ENCODE results near the gene RASA3.
"Not testable (repeated sequence)": the region's sequence is repeated elsewhere in the genome, so short reads cannot be mapped to it uniquely, and the experiment has no call there.

Gene RASA3

GRCh38 chr13:114155926-114156883 is 23.8 kb upstream of the RASA3 start:
- DNase-seq, result no peak

- no peak for DNase-seq
Measured at GRCh38 chr13:114155320-114155719, 22.9 kb upstream of the RASA3 start.

- DNase-seq, result no peak
Measured at GRCh38 chr13:114154476-114154875, 22.1 kb upstream of the RASA3 start.

GRCh38 chr13:114153485-114154080 is 21.2 kb upstream of the RASA3 start:
- DNase-seq, result no peak

GRCh38 chr13:114152831-114153371 is 20.5 kb upstream of the RASA3 start:
- DNase-seq, result no peak

- DNase-seq, result no peak
Measured at GRCh38 chr13:114152285-114152645, 19.8 kb upstream of the RASA3 start.

GRCh38 chr13:114151565-114152284 is 19.3 kb upstream of the RASA3 start:
- DNase-seq, result peak; percentile 61 to 71

- DNase-seq, result no peak
Measured at GRCh38 chr13:114151031-114151430, 18.6 kb upstream of the RASA3 start.

GRCh38 chr13:114149774-114150740 is 17.6 kb upstream of the RASA3 start:
- no peak for DNase-seq

- DNase-seq, result not testable (repeated sequence)
Measured at GRCh38 chr13:114148886-114149285, 16.5 kb upstream of the RASA3 start.

- DNase-seq, result peak; percentile 72 to 79
Measured at GRCh38 chr13:114148521-114148855, 16.1 kb upstream of the RASA3 start.

GRCh38 chr13:114147803-114148520 is 15.5 kb upstream of the RASA3 start:
- no peak for DNase-seq

- DNase-seq, result no peak
Measured at GRCh38 chr13:114146629-114147028, 14.2 kb upstream of the RASA3 start.

GRCh38 chr13:114146173-114146572 is 13.8 kb upstream of the RASA3 start:
- no peak for DNase-seq

- DNase-seq, result no peak
Measured at GRCh38 chr13:114145722-114146121, 13.3 kb upstream of the RASA3 start.

GRCh38 chr13:114145256-114145655 is 12.8 kb upstream of the RASA3 start:
- no peak for DNase-seq

- DNase-seq, result no peak
Measured at GRCh38 chr13:114144606-114145244, 12.3 kb upstream of the RASA3 start.

- peak; percentile 42 to 46 for DNase-seq
Measured at GRCh38 chr13:114143806-114144605, 11.6 kb upstream of the RASA3 start.

- DNase-seq, result peak; percentile 65 to 67
Measured at GRCh38 chr13:114142640-114143490, 10.4 kb upstream of the RASA3 start.

Measured in activated CD4-positive, alpha-beta T cell treated with anti-CD3 and anti-CD28 coated beads for 4 hours (primary cell).